ENCODE measurements around the gene IFNA17.
"Not testable (repeated sequence)": the region's sequence is repeated elsewhere in the genome, so short reads cannot be mapped to it uniquely, and the experiment has no call there.

IFNA17 gene

GRCh38 chr9:21239911-21240310 lies 11.9 kb upstream of the IFNA17 start, which contains the start of gene IFNA14:
IFNA14 (minus strand) TSS chr9:21240005; CDS start chr9:21239935, 70 bp downstream.
- FAIRE-seq (no peak), DNase-seq (ENCODE audit: insufficient read length) (no peak)
- no peak for TF ChIP-seq POLR2AphosphoS5 (IDR thresholded peaks at IDR 0.05; ENCODE audit: low read depth, low read length)
- TF ChIP-seq TAF1 (IDR thresholded peaks at IDR 0.05; ENCODE audit: borderline replicate concordance, low read depth, low read length), result no peak
- no peak for TF ChIP-seq POLR2A (IDR thresholded peaks at IDR 0.05; ENCODE audit: low read depth, low read length)

- not testable (repeated sequence) for FAIRE-seq; DNase-seq (ENCODE audit: insufficient read length)
Observed at GRCh38 chr9:21236360-21236714, 8.3 kb upstream of the IFNA17 start.

- peak; percentile 63 for FAIRE-seq
- DNase-seq (ENCODE audit: insufficient read length), result not testable (repeated sequence)
Observed at GRCh38 chr9:21235468-21236359, 7.7 kb upstream of the IFNA17 start.

- no peak for FAIRE-seq
- no peak for DNase-seq (ENCODE audit: insufficient read length)
- TF ChIP-seq POLR2A (IDR thresholded peaks at IDR 0.05; ENCODE audit: low read depth, low read length), result no peak
- TF ChIP-seq TAF1 (IDR thresholded peaks at IDR 0.05; ENCODE audit: borderline replicate concordance, low read depth, low read length), result no peak
- TF ChIP-seq POLR2AphosphoS5 (IDR thresholded peaks at IDR 0.05; ENCODE audit: low read depth, low read length), result no peak
Observed at GRCh38 chr9:21234153-21234687, 6.2 kb upstream of the IFNA17 start.

- no peak for TF ChIP-seq POLR2A (IDR thresholded peaks at IDR 0.05; ENCODE audit: low read depth, low read length)
- TF ChIP-seq TAF1 (IDR thresholded peaks at IDR 0.05; ENCODE audit: borderline replicate concordance, low read depth, low read length), result no peak
- TF ChIP-seq POLR2AphosphoS5 (IDR thresholded peaks at IDR 0.05; ENCODE audit: low read depth, low read length), result no peak
- FAIRE-seq, result no peak
- DNase-seq (ENCODE audit: insufficient read length), result no peak
Observed at GRCh38 chr9:21233258-21233657, 5.2 kb upstream of the IFNA17 start.

GRCh38 chr9:21217211-21217610 lies 10.8 kb downstream of the IFNA17 start, which contains the start of gene IFNA16:
IFNA16 (minus strand) TSS chr9:21217311; CDS start chr9:21217305, 6 bp downstream.
- not testable (repeated sequence) for DNase-seq (ENCODE audit: insufficient read length); FAIRE-seq

GRCh38 chr9:21213411-21214326 lies 14.4 kb downstream of the IFNA17 start:
- not testable (repeated sequence) for FAIRE-seq; DNase-seq (ENCODE audit: insufficient read length)

- DNase-seq (ENCODE audit: insufficient read length); FAIRE-seq: not testable (repeated sequence)
Observed at GRCh38 chr9:21212160-21212559, 15.9 kb downstream of the IFNA17 start.

- not testable (repeated sequence) for DNase-seq (ENCODE audit: insufficient read length); FAIRE-seq
Observed at GRCh38 chr9:21210782-21211181, 17.2 kb downstream of the IFNA17 start.

GRCh38 chr9:21210311-21210710 lies 17.7 kb downstream of the IFNA17 start:
- DNase-seq (ENCODE audit: insufficient read length) (no peak), FAIRE-seq (no peak)
- TF ChIP-seq POLR2AphosphoS5 (IDR thresholded peaks at IDR 0.05; ENCODE audit: low read depth, low read length) (no peak), TAF1 (IDR thresholded peaks at IDR 0.05; ENCODE audit: borderline replicate concordance, low read depth, low read length) (no peak), POLR2A (IDR thresholded peaks at IDR 0.05; ENCODE audit: low read depth, low read length) (no peak)

- FAIRE-seq; DNase-seq (ENCODE audit: insufficient read length): not testable (repeated sequence)
Observed at GRCh38 chr9:21207043-21207442, 21.0 kb downstream of the IFNA17 start, which contains the start of gene IFNA10. IFNA10 (minus strand) TSS chr9:21207143; CDS start chr9:21207097, 46 bp downstream.

GRCh38 chr9:21205204-21205603 lies 22.8 kb downstream of the IFNA17 start:
- DNase-seq (ENCODE audit: insufficient read length), result no peak
- FAIRE-seq, result no peak
- TF ChIP-seq TAF1 (IDR thresholded peaks at IDR 0.05; ENCODE audit: borderline replicate concordance, low read depth, low read length) (no peak), POLR2A (IDR thresholded peaks at IDR 0.05; ENCODE audit: low read depth, low read length) (no peak), POLR2AphosphoS5 (IDR thresholded peaks at IDR 0.05; ENCODE audit: low read depth, low read length) (no peak)

GRCh38 chr9:21202105-21202504 lies 25.9 kb downstream of the IFNA17 start, which contains the start of gene IFNA7:
IFNA7 (minus strand) TSS chr9:21202205; CDS start chr9:21202165, 40 bp downstream.
- not testable (repeated sequence) for FAIRE-seq

GRCh38 chr9:21194867-21195776 lies 32.9 kb downstream of the IFNA17 start:
- FAIRE-seq, result peak; percentile 70
- DNase-seq (ENCODE audit: insufficient read length), result not testable (repeated sequence)

More at GRCh38 chr9:21202105-21202504, 25.9 kb downstream of the IFNA17 start, which contains the start of gene IFNA7:
- DNase-seq (ENCODE audit: insufficient read length), result not testable (repeated sequence)

- DNase-seq (ENCODE audit: insufficient read length); FAIRE-seq: not testable (repeated sequence)
Observed at GRCh38 chr9:21187487-21187886, 40.5 kb downstream of the IFNA17 start, which contains the start of gene IFNA4. IFNA4 (minus strand) TSS chr9:21187587; CDS start chr9:21187531, 56 bp downstream.
